WTC11 (cell line): ENCODE results near the gene MST1R. TPM values are rescaled to one million over a fixed set of nuclear protein-coding genes. Genes with fewer than 3 reads are reported as not detected.

Source experiments
- ATAC-seq: fragments of 200-7000 bp; cut with Tn5 transposase; 2 replicates; pipeline ENCODE4 v1.10.0; 2021; ENCODE audit warnings: mild to moderate bottlenecking, moderate library complexity
- CTCF ChIA-PET: fragments of 300-600 bp; sonication (Branson Sonifier 250); formaldehyde crosslinking; loops from one replicate; lab custom pipeline; 2021; ENCODE audit warnings: antibody characterized with exemption; lab: Charles Lee
- POLR2A ChIA-PET: fragments of 350-600 bp; sonication (Branson Sonifier 250); formaldehyde crosslinking; loops from one replicate; lab custom pipeline; 2021; ENCODE audit warnings: antibody characterized with exemption; lab: Charles Lee
- DNase-seq: peaks from one replicate; pipeline ENCODE4 v3.0.0; 2021; ENCODE audit warnings: low spot score
- H3K27ac Mint-ChIP-seq: 2 replicates; pipeline ENCODE4 v1.8.0; 2021; ENCODE audit warnings: mixed read lengths
- H3K27me3 Mint-ChIP-seq: 2 replicates; pipeline ENCODE4 v1.8.0; 2021; ENCODE audit warnings: low read depth, mild to moderate bottlenecking, moderate library complexity, mixed read lengths
- H3K36me3 Mint-ChIP-seq: 2 replicates; pipeline ENCODE4 v1.8.0; 2021; ENCODE audit warnings: mixed read lengths
- H3K4me1 Mint-ChIP-seq: 2 replicates; pipeline ENCODE4 v1.8.0; 2022; ENCODE audit warnings: mixed read lengths
- H3K4me3 Mint-ChIP-seq: 2 replicates; pipeline ENCODE4 v1.8.0; 2021; ENCODE audit warnings: mild to moderate bottlenecking, moderate library complexity, mixed read lengths
- H3K9me3 Mint-ChIP-seq: 2 replicates; pipeline ENCODE4 v1.8.0; 2021; ENCODE audit warnings: mixed read lengths
- GRHL2 ChIP-seq: fragments of 250-450 bp; sonication (Bioruptor Pico); IDR thresholded peaks from 2 replicates; pipeline ENCODE4 v1.8.0; 2022; ENCODE audit warnings: mild to moderate bottlenecking, moderate library complexity; ENCODE audit not compliant: insufficient replicate concordance, severe bottlenecking
- GTF2I ChIP-seq: fragments of 250-450 bp; sonication (Bioruptor Pico); conservative IDR thresholded peaks from 2 replicates; pipeline ENCODE4 v1.4.0; 2021; ENCODE audit warnings: mild to moderate bottlenecking
- HMGA2 ChIP-seq: fragments of 250-450 bp; sonication (Bioruptor Pico); IDR thresholded peaks from 2 replicates; pipeline ENCODE4 v1.4.0; 2021; ENCODE audit warnings: mild to moderate bottlenecking, moderate library complexity
- OVOL2 ChIP-seq: fragments of 250-450 bp; sonication (Bioruptor Pico); IDR thresholded peaks from 2 replicates; pipeline ENCODE4 v1.9.0; 2021; ENCODE audit warnings: mild to moderate bottlenecking, borderline replicate concordance
- RORB ChIP-seq: fragments of 250-450 bp; sonication (Bioruptor Pico); IDR thresholded peaks from 2 replicates; pipeline ENCODE4 v1.9.0; 2021; ENCODE audit warnings: mild to moderate bottlenecking
- SMAD3 ChIP-seq: sonication (generic); formaldehyde crosslinking; IDR thresholded peaks from 2 replicates; pipeline ENCODE4 v1.8.0; 2022; ENCODE audit warnings: missing genetic modification reagents, mild to moderate bottlenecking, borderline replicate concordance
- SOX15 ChIP-seq: fragments of 250-450 bp; sonication (Bioruptor Pico); IDR thresholded peaks from 2 replicates; pipeline ENCODE4 v1.9.0; 2021; ENCODE audit warnings: mild to moderate bottlenecking
- TCF7 ChIP-seq: sonication (generic); formaldehyde crosslinking; IDR thresholded peaks from 2 replicates; pipeline ENCODE4 v1.8.0; 2022; ENCODE audit warnings: mild to moderate bottlenecking, low read depth, missing genetic modification reagents, moderate library complexity
- TEAD4 ChIP-seq: sonication (generic); formaldehyde crosslinking; IDR thresholded peaks from 2 replicates; pipeline ENCODE4 v1.8.0; 2022; ENCODE audit warnings: mild to moderate bottlenecking, missing genetic modification reagents
- total RNA-seq: library from RNA; stranded (reverse); gene quantifications from 3 replicates; pipeline ENCODE4 v1.2.3, GENCODE V29; 2021
- TF ChIP-seq, protein P1 (sequence below): sonication (generic); formaldehyde crosslinking; IDR thresholded peaks from 2 replicates; pipeline ENCODE4 v1.8.1; 2023; ENCODE audit warnings: mild to moderate bottlenecking, missing genetic modification reagents, moderate library complexity
- TF ChIP-seq, protein P2 (sequence below): sonication (generic); formaldehyde crosslinking; IDR thresholded peaks from 2 replicates; pipeline ENCODE4 v1.8.1; 2022; ENCODE audit warnings: missing genetic modification reagents, borderline replicate concordance
- TF ChIP-seq, protein P3 (sequence below): sonication (generic); formaldehyde crosslinking; IDR thresholded peaks from 2 replicates; pipeline ENCODE4 v1.8.1; 2022; ENCODE audit warnings: mild to moderate bottlenecking, missing genetic modification reagents, moderate library complexity, borderline replicate concordance
- TF ChIP-seq, protein P4 (sequence below): sonication (generic); formaldehyde crosslinking; IDR thresholded peaks from 2 replicates; pipeline ENCODE4 v1.8.0; 2022; ENCODE audit warnings: mild to moderate bottlenecking, missing genetic modification reagents
- TF ChIP-seq, protein P5 (sequence below): fragments of 250-450 bp; sonication (Bioruptor Pico); IDR thresholded peaks from 2 replicates; pipeline ENCODE4 v1.9.0; 2021; ENCODE audit warnings: moderate library complexity, mild to moderate bottlenecking, inconsistent platforms, borderline replicate concordance
- TF ChIP-seq, protein P6 (sequence below): sonication (generic); formaldehyde crosslinking; conservative IDR thresholded peaks from 2 replicates; pipeline ENCODE4 v1.8.1; 2023; ENCODE audit warnings: mild to moderate bottlenecking, low read depth, missing genetic modification reagents, moderate library complexity
- TF ChIP-seq, protein P7 (sequence below): sonication (generic); formaldehyde crosslinking; IDR thresholded peaks from 2 replicates; pipeline ENCODE4 v1.8.0; 2022; ENCODE audit warnings: mild to moderate bottlenecking, missing genetic modification reagents

The MST1R gene
- total RNA-seq, 1 experiment from 2014 or later, result 6.2 TPM

DNA sequence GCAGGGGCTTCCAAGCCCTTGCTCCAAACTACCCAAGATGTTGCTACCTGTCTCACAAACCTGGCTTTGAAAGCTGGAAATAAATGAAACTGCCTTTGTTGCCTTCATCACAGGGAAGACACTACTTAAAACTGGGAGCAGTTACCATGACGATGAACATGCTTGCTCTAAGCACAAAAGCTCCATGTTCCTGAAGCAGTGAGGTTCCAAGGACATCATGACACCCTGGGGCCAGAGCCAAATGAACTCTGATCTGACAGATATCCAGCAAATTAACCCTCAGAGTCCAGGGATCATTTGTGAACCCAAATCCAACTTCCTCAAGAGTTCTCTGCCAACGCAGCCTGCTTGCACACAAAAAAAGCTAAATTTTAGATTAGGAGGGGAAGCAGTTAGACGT is 58.0 kb downstream of the MST1R start (continued):
- TF ChIP-seq RORB (CRISPR knock-in tag), result no peak
- TF ChIP-seq, all 79 proteins: peak for 0

DNA sequence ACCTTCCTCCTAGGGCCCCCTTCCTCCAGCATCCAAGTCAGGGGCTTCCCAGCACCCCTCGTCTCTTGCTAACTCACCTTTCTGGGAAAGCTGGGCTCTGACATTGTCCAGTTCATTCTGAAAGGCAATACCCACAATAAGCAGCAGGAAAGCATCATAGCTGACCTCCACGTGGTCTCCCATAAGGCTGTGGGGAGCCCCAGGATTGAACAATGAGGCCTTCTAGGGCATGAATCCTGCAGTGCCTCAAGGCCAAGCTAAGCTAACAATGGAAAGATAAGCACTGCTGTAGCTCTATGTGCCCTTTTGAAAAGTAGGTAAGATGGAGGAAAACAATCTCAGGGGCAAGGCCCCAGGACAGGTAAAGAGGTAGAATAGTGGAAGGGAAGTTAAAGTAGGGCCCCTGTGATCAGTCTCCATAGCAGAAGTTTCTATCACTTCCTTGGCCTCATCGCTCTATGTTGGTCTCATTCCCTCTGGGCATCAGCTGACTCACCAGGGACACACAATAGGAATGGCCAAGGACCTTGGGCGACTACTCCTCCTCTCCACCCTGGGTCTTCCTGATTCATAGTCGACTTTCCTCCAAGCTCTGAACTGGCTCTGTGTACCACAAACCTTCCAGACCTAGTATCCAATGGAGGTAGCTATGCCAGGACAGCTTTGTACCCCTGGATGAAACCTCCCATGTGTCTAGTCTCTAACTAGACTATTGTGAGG is 59.0 kb downstream of the MST1R start:
- POLR2A ChIA-PET, result no interaction called here
- Mint-ChIP-seq H3K4me1 (peaks cover 17% of the 10 kb centered on the region), H3K36me3 (peaks cover 39% of the 10 kb centered on the region), H3K27me3 (no peaks in the 10 kb centered on the region), H3K4me3 (no peak overlapping the region), H3K9me3 (no peaks in the 10 kb centered on the region), H3K27ac (no peak overlapping the region)
- ATAC-seq (no peak), DNase-seq (no peak)
- CTCF ChIA-PET, result interaction anchor here (1.0 to 1.6 kb wide), 2 partner anchors 42 to 56 kb away, joined by 3 to 6 read pairs; partner anchors contain the start of gene INKA1
- no peak for TF ChIP-seq HMGA2 (CRISPR knock-in tag)
- TF ChIP-seq, protein P1, sequence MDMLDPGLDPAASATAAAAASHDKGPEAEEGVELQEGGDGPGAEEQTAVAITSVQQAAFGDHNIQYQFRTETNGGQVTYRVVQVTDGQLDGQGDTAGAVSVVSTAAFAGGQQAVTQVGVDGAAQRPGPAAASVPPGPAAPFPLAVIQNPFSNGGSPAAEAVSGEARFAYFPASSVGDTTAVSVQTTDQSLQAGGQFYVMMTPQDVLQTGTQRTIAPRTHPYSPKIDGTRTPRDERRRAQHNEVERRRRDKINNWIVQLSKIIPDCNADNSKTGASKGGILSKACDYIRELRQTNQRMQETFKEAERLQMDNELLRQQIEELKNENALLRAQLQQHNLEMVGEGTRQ (CRISPR knock-in tag), result no peak
- TF ChIP-seq, protein P2, sequence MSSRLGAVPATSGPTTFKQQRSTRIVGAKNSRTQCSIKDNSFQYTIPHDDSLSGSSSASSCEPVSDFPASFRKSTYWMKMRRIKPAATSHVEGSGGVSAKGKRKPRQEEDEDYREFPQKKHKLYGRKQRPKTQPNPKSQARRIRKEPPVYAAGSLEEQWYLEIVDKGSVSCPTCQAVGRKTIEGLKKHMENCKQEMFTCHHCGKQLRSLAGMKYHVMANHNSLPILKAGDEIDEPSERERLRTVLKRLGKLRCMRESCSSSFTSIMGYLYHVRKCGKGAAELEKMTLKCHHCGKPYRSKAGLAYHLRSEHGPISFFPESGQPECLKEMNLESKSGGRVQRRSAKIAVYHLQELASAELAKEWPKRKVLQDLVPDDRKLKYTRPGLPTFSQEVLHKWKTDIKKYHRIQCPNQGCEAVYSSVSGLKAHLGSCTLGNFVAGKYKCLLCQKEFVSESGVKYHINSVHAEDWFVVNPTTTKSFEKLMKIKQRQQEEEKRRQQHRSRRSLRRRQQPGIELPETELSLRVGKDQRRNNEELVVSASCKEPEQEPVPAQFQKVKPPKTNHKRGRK, result no peak
- no peak for TF ChIP-seq TCF7
- no peak for TF ChIP-seq SMAD3 (CRISPR knock-in tag)
- TF ChIP-seq, protein P3, sequence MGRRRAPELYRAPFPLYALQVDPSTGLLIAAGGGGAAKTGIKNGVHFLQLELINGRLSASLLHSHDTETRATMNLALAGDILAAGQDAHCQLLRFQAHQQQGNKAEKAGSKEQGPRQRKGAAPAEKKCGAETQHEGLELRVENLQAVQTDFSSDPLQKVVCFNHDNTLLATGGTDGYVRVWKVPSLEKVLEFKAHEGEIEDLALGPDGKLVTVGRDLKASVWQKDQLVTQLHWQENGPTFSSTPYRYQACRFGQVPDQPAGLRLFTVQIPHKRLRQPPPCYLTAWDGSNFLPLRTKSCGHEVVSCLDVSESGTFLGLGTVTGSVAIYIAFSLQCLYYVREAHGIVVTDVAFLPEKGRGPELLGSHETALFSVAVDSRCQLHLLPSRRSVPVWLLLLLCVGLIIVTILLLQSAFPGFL (CRISPR knock-in tag), result no peak
- no peak for TF ChIP-seq OVOL2 (CRISPR knock-in tag)
- TF ChIP-seq SOX15 (CRISPR knock-in tag), result no peak

DNA sequence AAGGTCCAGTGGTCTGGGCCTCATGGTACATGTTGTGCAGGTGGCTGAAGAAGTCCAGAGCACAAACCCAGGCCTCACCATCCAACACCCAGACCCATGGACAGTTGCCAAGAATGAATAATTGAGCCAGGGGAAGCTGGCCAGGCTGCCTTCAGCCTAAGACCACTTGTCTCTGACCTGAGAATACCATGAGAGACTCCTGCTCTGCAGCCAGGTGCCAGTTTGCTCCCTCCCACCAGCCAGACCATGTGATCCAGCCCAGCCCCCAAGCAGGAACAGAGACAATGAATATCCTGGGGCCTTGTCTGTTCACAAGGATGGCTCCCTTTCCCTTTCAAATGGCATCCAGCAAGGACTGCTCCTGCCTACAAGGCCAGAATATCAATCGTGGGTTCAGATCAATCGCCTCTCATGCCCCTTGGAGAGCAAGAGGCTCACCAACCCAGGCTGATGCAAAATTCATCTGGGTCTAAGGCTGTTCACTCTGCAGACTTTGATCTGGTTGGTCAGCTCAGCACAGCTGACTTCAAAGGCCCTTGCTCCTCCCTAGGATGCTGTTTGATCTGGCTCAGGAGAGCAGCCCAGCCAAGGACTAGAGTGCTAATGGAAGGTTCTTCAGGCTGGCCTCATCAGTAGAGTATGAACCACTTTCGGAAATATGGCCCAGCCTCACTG is 60.7 kb downstream of the MST1R start:
- TF ChIP-seq, protein P4, sequence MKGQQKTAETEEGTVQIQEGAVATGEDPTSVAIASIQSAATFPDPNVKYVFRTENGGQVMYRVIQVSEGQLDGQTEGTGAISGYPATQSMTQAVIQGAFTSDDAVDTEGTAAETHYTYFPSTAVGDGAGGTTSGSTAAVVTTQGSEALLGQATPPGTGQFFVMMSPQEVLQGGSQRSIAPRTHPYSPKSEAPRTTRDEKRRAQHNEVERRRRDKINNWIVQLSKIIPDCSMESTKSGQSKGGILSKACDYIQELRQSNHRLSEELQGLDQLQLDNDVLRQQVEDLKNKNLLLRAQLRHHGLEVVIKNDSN (CRISPR knock-in tag), result peak; percentile 68; the same call in 1 of the 2 replicates
- no peak for TF ChIP-seq GTF2I (CRISPR knock-in tag)
- CTCF ChIA-PET, result interaction anchor here (1.7 to 7.3 kb wide), 4 partner anchors 7 to 66 kb away, joined by 9 to 207 read pairs (median 58); partner anchors contain the start of genes INKA1 and MST1R
- no peak for ATAC-seq

DNA sequence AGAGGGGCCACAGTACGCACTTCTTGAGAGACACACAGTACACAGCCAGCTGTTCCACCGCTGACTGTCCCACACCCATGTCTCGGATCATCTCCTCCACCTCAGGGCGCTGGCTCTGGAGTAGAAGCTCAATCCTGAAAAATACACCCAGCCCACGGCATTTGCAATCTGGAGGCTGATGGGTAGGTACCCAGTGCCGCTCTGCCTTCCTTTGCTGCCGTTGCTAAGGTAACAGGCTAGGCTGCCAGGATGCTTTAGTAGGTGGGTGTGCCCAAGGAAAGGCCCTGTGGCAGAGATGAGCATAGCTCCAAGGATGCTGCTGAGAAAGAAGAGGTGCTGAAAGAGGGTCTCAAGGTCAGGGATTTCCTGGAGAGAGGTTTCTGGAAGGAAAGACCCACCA is 61.9 kb downstream of the MST1R start:
- POLR2A ChIA-PET, result no interaction called here
- DNase-seq (no peak), ATAC-seq (no peak)
- CTCF ChIA-PET, result interaction anchor here (0.6 to 7.3 kb wide), 24 partner anchors 8 to 140 kb away, joined by 3 to 207 read pairs (median 4); partner anchors contain the start of genes AMIGO3, CAMKV, INKA1 and MON1A
- Mint-ChIP-seq H3K36me3 (peaks cover 45% of the 10 kb centered on the region), H3K4me1 (peaks cover 17% of the 10 kb centered on the region), H3K4me3 (no peak overlapping the region), H3K27me3 (no peaks in the 10 kb centered on the region), H3K27ac (no peak overlapping the region), H3K9me3 (no peaks in the 10 kb centered on the region)
- no peak for TF ChIP-seq GTF2I (CRISPR knock-in tag)
- TF ChIP-seq, protein P5, sequence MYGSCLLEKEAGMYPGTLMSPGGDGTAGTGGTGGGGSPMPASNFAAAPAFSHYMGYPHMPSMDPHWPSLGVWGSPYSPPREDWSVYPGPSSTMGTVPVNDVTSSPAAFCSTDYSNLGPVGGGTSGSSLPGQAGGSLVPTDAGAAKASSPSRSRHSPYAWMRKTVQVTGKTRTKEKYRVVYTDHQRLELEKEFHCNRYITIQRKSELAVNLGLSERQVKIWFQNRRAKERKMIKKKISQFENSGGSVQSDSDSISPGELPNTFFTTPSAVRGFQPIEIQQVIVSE (CRISPR knock-in tag), result no peak
- TF ChIP-seq, protein P6, sequence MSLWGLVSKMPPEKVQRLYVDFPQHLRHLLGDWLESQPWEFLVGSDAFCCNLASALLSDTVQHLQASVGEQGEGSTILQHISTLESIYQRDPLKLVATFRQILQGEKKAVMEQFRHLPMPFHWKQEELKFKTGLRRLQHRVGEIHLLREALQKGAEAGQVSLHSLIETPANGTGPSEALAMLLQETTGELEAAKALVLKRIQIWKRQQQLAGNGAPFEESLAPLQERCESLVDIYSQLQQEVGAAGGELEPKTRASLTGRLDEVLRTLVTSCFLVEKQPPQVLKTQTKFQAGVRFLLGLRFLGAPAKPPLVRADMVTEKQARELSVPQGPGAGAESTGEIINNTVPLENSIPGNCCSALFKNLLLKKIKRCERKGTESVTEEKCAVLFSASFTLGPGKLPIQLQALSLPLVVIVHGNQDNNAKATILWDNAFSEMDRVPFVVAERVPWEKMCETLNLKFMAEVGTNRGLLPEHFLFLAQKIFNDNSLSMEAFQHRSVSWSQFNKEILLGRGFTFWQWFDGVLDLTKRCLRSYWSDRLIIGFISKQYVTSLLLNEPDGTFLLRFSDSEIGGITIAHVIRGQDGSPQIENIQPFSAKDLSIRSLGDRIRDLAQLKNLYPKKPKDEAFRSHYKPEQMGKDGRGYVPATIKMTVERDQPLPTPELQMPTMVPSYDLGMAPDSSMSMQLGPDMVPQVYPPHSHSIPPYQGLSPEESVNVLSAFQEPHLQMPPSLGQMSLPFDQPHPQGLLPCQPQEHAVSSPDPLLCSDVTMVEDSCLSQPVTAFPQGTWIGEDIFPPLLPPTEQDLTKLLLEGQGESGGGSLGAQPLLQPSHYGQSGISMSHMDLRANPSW, result no peak
- no peak for TF ChIP-seq TEAD4 (CRISPR knock-in tag)
- no peak for TF ChIP-seq GRHL2 (CRISPR knock-in tag)
- TF ChIP-seq, protein P7, sequence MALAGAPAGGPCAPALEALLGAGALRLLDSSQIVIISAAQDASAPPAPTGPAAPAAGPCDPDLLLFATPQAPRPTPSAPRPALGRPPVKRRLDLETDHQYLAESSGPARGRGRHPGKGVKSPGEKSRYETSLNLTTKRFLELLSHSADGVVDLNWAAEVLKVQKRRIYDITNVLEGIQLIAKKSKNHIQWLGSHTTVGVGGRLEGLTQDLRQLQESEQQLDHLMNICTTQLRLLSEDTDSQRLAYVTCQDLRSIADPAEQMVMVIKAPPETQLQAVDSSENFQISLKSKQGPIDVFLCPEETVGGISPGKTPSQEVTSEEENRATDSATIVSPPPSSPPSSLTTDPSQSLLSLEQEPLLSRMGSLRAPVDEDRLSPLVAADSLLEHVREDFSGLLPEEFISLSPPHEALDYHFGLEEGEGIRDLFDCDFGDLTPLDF, result no peak

More for the DNA sequence above, 60.7 kb downstream of the MST1R start:
- Mint-ChIP-seq H3K27me3 (no peaks in the 10 kb centered on the region), H3K36me3 (peaks cover 44% of the 10 kb centered on the region), H3K9me3 (no peaks in the 10 kb centered on the region), H3K27ac (peak overlapping the region; percentile 63; the same call in 1 of the 2 replicates), H3K4me1 (peaks cover 17% of the 10 kb centered on the region), H3K4me3 (no peak overlapping the region)
- no peak for DNase-seq
- POLR2A ChIA-PET, result no interaction called here
